K562 (cell line): ENCODE data around the gene NKD1. TPM values are rescaled to one million over a fixed set of nuclear protein-coding genes. Genes with fewer than 3 reads are reported as not detected.
A peak's percentile ranks its signal among the peaks of the same experiment; 100 is the strongest.

Experiments used
- ARHGAP35 ChIP-seq: fragments of 450-650 bp; IDR thresholded peaks from 2 replicates; pipeline ENCODE4 v1.6.1; 2018; ENCODE audit not compliant: partially characterized antibody
- BHLHE40 ChIP-seq: IDR thresholded peaks from 2 replicates; pipeline ENCODE4 v1.6.1; 2011; ENCODE audit warnings: low read length, improper control_type of control experiment
- CBX1 ChIP-seq: sonication (generic); IDR thresholded peaks from 2 replicates; pipeline ENCODE4 v1.6.1; 2016; ENCODE audit warnings: antibody characterized with exemption, low read depth, mild to moderate bottlenecking
- CREB1 ChIP-seq, 2 experiments: sonication (generic) in 1 of 2; formaldehyde crosslinking in 1 of 2; IDR thresholded peaks; 2 replicates each; pipeline versions ENCODE4 v1.6.1 to v1.8.0; 2012 to 2022; ENCODE audit warnings: inconsistent platforms in 1 of 2, mild to moderate bottlenecking in 1 of 2, missing genetic modification reagents in 1 of 2, moderate library complexity in 1 of 2
- CREM ChIP-seq: IDR thresholded peaks from 2 replicates; pipeline ENCODE4 v1.6.1; 2014; ENCODE audit warnings: antibody characterized with exemption, low read depth
- ELF1 ChIP-seq: fragments of 200-800 bp; sonication (Bioruptor generic); IDR thresholded peaks from 2 replicates; pipeline ENCODE4 v1.6.1; 2016; ENCODE audit warnings: missing genetic modification characterization, missing compliant biosample characterization
- HNRNPUL1 ChIP-seq: fragments of 200-400 bp; formaldehyde crosslinking; IDR thresholded peaks from 2 replicates; pipeline ENCODE4 v1.6.1; 2017; ENCODE audit warnings: low read length
- KLF6 ChIP-seq: fragments of 250-450 bp; sonication (Bioruptor Pico); IDR thresholded peaks from 2 replicates; pipeline ENCODE4 v1.4.0; 2020; ENCODE audit warnings: mild to moderate bottlenecking, moderate library complexity, borderline replicate concordance
- MTA2 ChIP-seq: fragments of 450-650 bp; IDR thresholded peaks from 2 replicates; pipeline ENCODE4 v1.6.1; 2016; ENCODE audit warnings: low read depth
- NFIC ChIP-seq: fragments of 450-650 bp; IDR thresholded peaks from 2 replicates; pipeline ENCODE4 v1.6.1; 2017; ENCODE audit warnings: mild to moderate bottlenecking, inconsistent platforms
- SAFB ChIP-seq: fragments of 200-400 bp; formaldehyde crosslinking; IDR thresholded peaks from 2 replicates; pipeline ENCODE4 v1.6.1; 2017; ENCODE audit warnings: low read depth, low read length, borderline replicate concordance
- SAFB2 ChIP-seq: fragments of 200-400 bp; formaldehyde crosslinking; IDR thresholded peaks from 2 replicates; pipeline ENCODE4 v1.6.1; 2018; ENCODE audit warnings: borderline replicate concordance, low read length, low read depth, moderate library complexity; ENCODE audit not compliant: severe bottlenecking
- SMAD3 ChIP-seq: fragments of 450-650 bp; formaldehyde crosslinking; conservative IDR thresholded peaks from 2 replicates; pipeline ENCODE4 v1.4.0; 2020; ENCODE audit warnings: mild to moderate bottlenecking
- TARDBP ChIP-seq: fragments of 450-650 bp; IDR thresholded peaks from 2 replicates; pipeline ENCODE4 v1.6.1; 2016
- TCF3 ChIP-seq: sonication (generic); formaldehyde crosslinking; IDR thresholded peaks from 2 replicates; pipeline ENCODE4 v1.4.0; 2020; ENCODE audit warnings: mild to moderate bottlenecking, missing genetic modification reagents
- VEZF1 ChIP-seq: fragments of 200-800 bp; sonication (Bioruptor generic); IDR thresholded peaks from 2 replicates; pipeline ENCODE4 v1.6.1; 2017; ENCODE audit warnings: missing genetic modification characterization, missing compliant biosample characterization
- ZNF239 ChIP-seq: fragments of 250-450 bp; sonication (Bioruptor Pico); IDR thresholded peaks from 2 replicates; pipeline ENCODE4 v1.4.0; 2020; ENCODE audit warnings: mild to moderate bottlenecking
- ZNF263 ChIP-seq: sonication (generic); formaldehyde crosslinking; IDR thresholded peaks from 2 replicates; pipeline ENCODE4 v1.8.0; 2022; ENCODE audit warnings: mild to moderate bottlenecking, missing genetic modification reagents, borderline replicate concordance
- ZNF431 ChIP-seq: sonication (generic); formaldehyde crosslinking; IDR thresholded peaks from 2 replicates; pipeline ENCODE4 v1.8.0; 2022; ENCODE audit warnings: mild to moderate bottlenecking, missing genetic modification reagents
- polyA plus RNA-seq, 8 experiments: library from polyadenylated mRNA; depleted of rRNA in 4 of 8; stranded (reverse) in 5 of 8; unstranded in 3 of 8; fragments of >200 nt; fragmentation: Nextera tagmentation in 2 of 8; fragmentation: Illumina TruSeq in 1 of 8; extraction: Ambion mirVana in 2 of 8; extraction: Trizol in 1 of 8; gene quantifications; 2 replicates each; pipeline versions ENCODE4 v1.2.1 to v1.2.3, GENCODE V29; 2011 to 2014; ENCODE audit warnings: inconsistent platforms in 1 of 8, missing spikeins in 1 of 8
- total RNA-seq, 7 experiments: library from RNA; depleted of rRNA in 6 of 7; stranded (reverse); fragments of >200 nt in 6 of 7; fragmentation: Illumina TruSeq in 2 of 7; extraction: Trizol in 2 of 7; gene quantifications; 2 replicates each; pipeline versions ENCODE4 v1.2.1 to v1.2.3, GENCODE V29; 2011 to 2021; ENCODE audit warnings: low replicate concordance in 1 of 7
- TF ChIP-seq, protein P1 (sequence below): fragments of 200-400 bp; formaldehyde crosslinking; IDR thresholded peaks from 2 replicates; pipeline ENCODE4 v1.6.1; 2017; ENCODE audit warnings: mild to moderate bottlenecking, low read depth, low read length, moderate library complexity
- TF ChIP-seq, protein P2 (sequence below): sonication (generic); IDR thresholded peaks from 2 replicates; pipeline ENCODE4 v1.6.1; 2016
- TF ChIP-seq, protein P3 (sequence below): fragments of 450-650 bp; IDR thresholded peaks from 2 replicates; pipeline ENCODE4 v1.6.1; 2017; ENCODE audit warnings: antibody characterized with exemption

Gene NKD1
- total and polyA plus RNA-seq, 9 of the 15 experiments (the other 6 are each of a cell fraction or from before 2014, with no cell fraction given), result under 0.01 to 0.24 (median 0.04) TPM; not detected in 2

- TF ChIP-seq CREB1 (IDR thresholded peaks at IDR 0.05) (no peak), CREB1 (CRISPR knock-in tag; IDR thresholded peaks at IDR 0.05) (peak; percentile 28; the same call in 1 of the 2 replicates), MTA2 (no peak), TARDBP (no peak), ARHGAP35 (no peak), HNRNPUL1 (no peak), SAFB (no peak), ELF1 (0 out of 2 replicates have a peak, but pooled peaks have one; percentile 28), NFIC (peak; percentile 76), KLF6 (CRISPR knock-in tag) (peak; percentile 34; the same call in 1 of the 2 replicates), CBX1 (no peak), ZNF239 (CRISPR knock-in tag) (no peak), SMAD3 (no peak), TCF3 (no peak), BHLHE40 (peak; percentile 83), SAFB2 (no peak), VEZF1 (no peak; the same call in 1 of the 2 replicates), ZNF263 (CRISPR knock-in tag) (no peak), CREM (peak; percentile 71), ZNF431 (CRISPR knock-in tag) (no peak)
- TF ChIP-seq, protein P1, sequence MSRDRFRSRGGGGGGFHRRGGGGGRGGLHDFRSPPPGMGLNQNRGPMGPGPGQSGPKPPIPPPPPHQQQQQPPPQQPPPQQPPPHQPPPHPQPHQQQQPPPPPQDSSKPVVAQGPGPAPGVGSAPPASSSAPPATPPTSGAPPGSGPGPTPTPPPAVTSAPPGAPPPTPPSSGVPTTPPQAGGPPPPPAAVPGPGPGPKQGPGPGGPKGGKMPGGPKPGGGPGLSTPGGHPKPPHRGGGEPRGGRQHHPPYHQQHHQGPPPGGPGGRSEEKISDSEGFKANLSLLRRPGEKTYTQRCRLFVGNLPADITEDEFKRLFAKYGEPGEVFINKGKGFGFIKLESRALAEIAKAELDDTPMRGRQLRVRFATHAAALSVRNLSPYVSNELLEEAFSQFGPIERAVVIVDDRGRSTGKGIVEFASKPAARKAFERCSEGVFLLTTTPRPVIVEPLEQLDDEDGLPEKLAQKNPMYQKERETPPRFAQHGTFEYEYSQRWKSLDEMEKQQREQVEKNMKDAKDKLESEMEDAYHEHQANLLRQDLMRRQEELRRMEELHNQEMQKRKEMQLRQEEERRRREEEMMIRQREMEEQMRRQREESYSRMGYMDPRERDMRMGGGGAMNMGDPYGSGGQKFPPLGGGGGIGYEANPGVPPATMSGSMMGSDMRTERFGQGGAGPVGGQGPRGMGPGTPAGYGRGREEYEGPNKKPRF, result no peak
- TF ChIP-seq, protein P2, sequence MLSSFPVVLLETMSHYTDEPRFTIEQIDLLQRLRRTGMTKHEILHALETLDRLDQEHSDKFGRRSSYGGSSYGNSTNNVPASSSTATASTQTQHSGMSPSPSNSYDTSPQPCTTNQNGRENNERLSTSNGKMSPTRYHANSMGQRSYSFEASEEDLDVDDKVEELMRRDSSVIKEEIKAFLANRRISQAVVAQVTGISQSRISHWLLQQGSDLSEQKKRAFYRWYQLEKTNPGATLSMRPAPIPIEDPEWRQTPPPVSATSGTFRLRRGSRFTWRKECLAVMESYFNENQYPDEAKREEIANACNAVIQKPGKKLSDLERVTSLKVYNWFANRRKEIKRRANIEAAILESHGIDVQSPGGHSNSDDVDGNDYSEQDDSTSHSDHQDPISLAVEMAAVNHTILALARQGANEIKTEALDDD, result no peak
- TF ChIP-seq, protein P3, sequence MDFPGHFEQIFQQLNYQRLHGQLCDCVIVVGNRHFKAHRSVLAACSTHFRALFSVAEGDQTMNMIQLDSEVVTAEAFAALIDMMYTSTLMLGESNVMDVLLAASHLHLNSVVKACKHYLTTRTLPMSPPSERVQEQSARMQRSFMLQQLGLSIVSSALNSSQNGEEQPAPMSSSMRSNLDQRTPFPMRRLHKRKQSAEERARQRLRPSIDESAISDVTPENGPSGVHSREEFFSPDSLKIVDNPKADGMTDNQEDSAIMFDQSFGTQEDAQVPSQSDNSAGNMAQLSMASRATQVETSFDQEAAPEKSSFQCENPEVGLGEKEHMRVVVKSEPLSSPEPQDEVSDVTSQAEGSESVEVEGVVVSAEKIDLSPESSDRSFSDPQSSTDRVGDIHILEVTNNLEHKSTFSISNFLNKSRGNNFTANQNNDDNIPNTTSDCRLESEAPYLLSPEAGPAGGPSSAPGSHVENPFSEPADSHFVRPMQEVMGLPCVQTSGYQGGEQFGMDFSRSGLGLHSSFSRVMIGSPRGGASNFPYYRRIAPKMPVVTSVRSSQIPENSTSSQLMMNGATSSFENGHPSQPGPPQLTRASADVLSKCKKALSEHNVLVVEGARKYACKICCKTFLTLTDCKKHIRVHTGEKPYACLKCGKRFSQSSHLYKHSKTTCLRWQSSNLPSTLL, result no peak
Measured at GRCh38 chr16:50696575-50697420, 148.6 kb downstream of the NKD1 start (continued).
